HG03439 (cell line): ENCODE results near the gene LAMC3.

Experiments
- ATAC-seq: cut with Tn5 transposase; IDR thresholded peaks from one replicate; pipeline ENCODE4 v1.9.1; 2021; ENCODE audit warnings: mild to moderate bottlenecking, moderate library complexity; ENCODE audit not compliant: unreplicated experiment

LAMC3 gene

GRCh38 chr9:131008909-131009618, at the start of gene LAMC3:
Gene LAMC3 (plus strand): TSS chr9:131009174. CDS start chr9:131009215, 41 bp downstream.
- ATAC-seq: no peak

- no peak for ATAC-seq
Observed at GRCh38 chr9:130959809-130960334, 49.1 kb upstream of the LAMC3 start.

DNA sequence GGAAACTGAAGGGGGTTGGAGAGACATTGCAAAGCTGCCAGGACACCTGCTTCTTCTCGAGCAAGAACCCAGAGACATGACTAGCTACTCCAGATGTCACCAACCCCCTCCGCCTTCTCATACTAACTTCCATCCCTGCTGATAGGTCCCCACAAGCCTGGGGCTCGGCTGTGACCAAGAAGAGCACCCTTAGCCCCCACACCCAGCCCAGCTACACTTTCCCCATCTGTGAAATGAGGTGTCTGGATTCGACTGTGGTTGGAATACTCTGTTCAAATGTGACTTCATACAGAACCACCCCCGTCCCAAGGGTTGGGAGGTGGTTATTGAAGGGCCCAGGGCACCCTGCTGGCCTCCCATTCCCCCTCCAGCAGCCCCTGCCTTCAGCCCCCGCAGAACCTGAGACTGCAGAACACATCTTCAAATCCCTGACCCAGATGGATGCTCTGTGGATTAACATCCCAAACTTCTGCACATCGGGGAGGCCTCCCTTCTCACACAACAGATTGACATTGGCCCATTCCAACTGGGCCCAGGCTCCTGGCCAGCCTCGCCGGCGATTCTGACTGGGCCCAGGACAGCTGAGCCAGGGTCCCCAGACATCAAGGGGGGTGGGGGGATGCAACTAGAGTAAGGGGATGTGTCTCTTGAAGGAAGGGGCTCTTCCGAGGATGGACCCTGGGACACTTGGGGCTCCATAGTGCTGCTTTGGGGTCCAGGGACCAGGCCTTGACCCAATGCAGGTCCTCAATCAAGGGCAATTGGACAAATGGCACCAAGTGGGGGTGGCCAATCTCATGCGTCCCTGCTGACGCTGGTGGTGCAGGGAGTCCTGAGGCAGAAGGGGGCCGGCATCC, 48.2 kb upstream of the LAMC3 start:
- no peak for ATAC-seq

DNA sequence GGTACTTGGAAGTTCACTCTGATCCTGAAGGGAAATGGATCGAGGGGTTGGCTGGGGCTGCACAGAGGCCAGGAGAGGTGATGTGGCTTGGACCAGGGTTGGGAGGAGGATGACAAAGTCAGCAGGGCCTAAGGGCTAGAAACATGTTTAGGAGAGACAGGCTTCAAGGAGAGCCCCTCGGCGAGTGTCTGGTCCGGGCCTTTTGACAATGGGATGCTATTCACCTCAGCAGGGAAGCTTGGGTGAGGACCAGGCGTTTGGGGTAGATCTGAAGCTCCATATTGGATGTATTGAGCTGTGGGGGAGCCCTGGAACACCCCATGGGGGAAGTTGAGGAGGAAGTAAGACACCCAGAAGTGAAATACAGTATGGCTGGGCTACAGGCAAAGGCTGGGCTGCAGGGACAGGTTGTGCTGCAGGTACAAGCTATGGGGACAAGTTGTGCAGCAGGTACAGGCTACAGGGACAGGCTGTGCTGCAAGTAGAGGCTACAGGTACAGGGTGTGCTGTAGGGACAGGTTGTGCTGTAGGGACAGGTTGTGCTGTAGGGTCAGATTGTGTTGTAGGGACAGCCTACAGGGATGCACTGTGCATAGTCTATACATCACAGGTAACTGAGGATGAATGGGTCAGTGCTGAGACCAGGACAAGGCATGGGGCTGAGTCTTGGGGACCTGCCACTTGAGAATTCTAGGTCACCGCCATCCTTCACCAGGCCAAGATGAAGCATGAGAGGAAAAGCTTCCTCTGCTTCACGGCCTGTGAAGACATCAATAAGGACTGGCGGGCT, 47.3 kb upstream of the LAMC3 start:
- no peak for ATAC-seq

- no peak for ATAC-seq
Observed at GRCh38 chr9:130962418-130963316, 46.3 kb upstream of the LAMC3 start.

- ATAC-seq: no peak
Observed at GRCh38 chr9:130963337-130963908, 45.6 kb upstream of the LAMC3 start.

- ATAC-seq: no peak
Observed at GRCh38 chr9:130963916-130964315, 45.1 kb upstream of the LAMC3 start.

DNA sequence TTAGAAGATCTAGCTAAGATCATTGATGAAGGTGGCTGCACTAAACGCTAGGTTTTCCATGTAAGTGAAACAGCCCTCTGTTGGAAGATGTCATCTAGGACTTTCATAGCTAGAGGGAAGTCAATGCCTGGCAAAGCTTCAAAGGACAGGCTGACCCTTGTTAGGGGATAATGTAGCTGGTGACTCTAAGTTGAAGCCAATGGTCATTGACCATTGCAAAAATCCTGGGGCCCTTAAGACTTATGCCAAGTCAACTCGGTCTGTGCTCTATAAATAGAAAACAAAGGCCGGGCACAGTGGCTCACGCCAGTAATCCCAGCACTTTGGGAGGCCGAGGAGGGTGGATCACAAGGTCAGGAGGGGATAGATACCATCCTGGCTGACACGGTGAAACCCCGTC, 43.3 kb upstream of the LAMC3 start:
- no peak for ATAC-seq

DNA sequence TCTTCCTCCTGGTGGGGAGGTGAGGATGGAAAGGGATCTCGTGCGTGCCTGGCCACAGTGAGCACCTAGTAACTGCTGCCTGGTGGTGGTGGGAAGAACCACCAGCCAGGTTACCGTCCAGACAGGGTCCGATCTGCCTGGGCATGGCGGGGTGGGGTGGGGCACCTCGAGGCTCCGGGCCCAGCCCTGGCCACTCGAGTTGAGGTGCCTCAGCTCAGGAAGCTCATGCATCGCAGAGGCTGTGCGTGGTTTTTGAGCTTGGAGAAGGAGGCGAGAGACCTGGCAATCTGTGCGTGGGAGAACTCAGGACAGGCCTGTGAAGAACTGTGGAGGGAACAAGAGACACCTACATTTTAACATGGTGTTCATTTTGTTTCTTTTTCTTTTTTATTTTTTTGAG, 38.9 kb upstream of the LAMC3 start:
- no peak for ATAC-seq

- ATAC-seq: no peak
Observed at GRCh38 chr9:130970855-130971254, 38.1 kb upstream of the LAMC3 start.

- ATAC-seq: no peak
Observed at GRCh38 chr9:130971294-130971849, 37.6 kb upstream of the LAMC3 start.

GRCh38 chr9:130972277-130972956, 36.6 kb upstream of the LAMC3 start:
- ATAC-seq: no peak

- no peak for ATAC-seq
Observed at GRCh38 chr9:130972957-130973685, 35.9 kb upstream of the LAMC3 start.

DNA sequence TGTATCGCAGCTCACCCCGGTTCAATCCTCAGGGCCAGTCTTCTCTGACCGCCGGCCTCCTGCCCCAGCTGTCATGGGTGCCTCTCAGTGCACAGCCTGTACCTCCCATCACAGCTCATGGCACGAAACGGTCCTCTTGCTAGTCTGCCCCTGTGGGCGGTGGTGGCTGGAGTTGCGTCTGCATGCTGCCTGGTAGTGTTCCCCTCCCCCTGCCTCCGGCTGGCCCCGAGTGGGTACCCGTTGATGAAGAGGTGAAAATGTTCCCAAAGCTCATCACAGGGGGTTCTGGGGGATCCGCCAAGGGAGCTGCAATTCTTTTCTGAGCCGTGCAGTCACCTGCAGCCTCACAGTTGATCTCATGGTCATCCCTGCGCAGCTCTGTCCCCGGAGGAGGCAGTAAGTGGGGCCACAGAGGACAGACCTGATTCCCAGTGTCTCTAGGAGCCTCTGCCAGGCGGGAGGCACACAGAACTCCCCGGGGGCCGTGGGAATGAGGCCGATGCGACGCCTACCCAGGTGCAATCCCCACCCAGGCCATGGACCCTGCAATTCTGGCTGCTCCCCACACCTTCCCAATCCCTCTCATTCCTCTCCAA, 35.2 kb upstream of the LAMC3 start:
- no peak for ATAC-seq

DNA sequence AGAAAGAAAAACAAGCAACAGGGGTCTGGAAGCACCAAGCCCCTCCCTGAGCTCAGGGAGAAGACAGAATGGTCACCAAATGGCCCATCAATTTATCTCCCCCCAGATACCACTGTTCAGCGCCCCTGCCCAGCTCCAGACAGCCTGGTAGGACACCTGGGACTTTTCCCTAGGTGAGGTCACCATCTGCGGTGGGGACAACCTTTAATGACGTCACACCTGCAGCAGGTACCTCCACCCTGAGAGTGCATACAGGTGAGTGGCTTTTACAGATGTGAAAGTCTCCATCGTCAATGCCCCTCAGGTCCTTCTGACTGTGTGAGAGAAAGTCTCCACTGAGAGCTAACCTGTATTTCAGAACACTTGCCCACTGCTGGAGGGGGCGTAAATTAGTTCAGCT, 34.3 kb upstream of the LAMC3 start:
- no peak for ATAC-seq

GRCh38 chr9:130975156-130975555, 33.8 kb upstream of the LAMC3 start:
- no peak for ATAC-seq

DNA sequence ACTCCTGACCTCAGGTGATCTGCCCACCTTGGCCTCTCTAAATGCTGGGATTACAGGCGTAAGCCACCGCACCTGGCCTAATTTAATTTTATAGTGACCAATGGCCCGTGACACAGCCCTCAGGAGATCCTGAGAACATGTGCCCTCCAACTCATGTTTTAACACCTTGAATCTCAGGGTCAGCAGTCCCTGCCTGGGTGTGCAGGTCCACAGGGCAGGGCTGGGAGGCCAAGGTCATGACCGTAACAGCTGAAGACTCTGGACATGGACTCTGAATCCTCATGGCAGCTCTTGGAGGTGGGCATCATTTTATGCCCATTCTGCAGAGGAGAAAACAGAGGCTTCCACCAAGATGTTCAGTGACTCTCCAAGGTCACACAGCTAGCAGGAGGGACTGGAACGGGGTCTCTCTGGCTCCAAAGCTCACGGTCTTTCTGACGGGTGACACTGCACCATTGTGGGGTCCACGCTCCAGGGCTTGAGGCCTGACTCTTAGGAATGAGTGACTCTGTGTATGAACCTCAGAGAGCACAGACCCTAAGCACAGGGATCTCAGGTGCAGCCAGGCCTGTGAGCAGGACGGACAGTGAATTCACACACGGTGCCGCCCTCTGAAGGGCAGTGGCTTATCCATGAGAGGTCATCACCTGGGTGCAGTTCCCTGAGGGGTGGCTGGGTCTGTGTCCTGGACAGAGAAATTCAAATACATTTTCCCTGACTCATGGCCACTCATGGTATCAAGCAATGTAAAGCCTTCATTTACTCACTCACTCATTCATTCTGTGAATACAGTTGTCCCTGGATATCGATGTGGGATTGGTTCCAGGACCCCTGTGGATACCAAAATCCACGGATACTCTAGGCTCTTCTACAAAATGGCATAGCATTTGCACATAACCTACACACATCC, 32.8 kb upstream of the LAMC3 start:
- no peak for ATAC-seq
